ACHN (cell line): ENCODE measurements around the gene SYT2.

Source experiments
- DNase-seq: peaks from one replicate; pipeline ENCODE4 v3.0.0-alpha.2; 2015
- in situ Hi-C: cut with HindIII; loops from 2 replicates; pipeline ENCODE4 v1.10.0; 2017; ENCODE audit warnings: low sequenced_read_pairs, low pct_ligation_motif_present, low pct_unique_long_range_greater_than_20kb

Gene SYT2

GRCh38 chr1:202684716-202685115 is 25.5 kb downstream of the SYT2 start:
- in situ Hi-C loops, result no loop called here
- DNase-seq, result peak; percentile 49

- DNase-seq, result no peak
- in situ Hi-C loops, result no loop called here
Observed at GRCh38 chr1:202683029-202683428, 27.2 kb downstream of the SYT2 start.

GRCh38 chr1:202682477-202682876 is 27.8 kb downstream of the SYT2 start:
- in situ Hi-C loops, result no loop called here
- DNase-seq, result no peak

GRCh38 chr1:202681736-202682420 is 28.4 kb downstream of the SYT2 start:
- no peak for DNase-seq
- in situ Hi-C loops, result no loop called here

- DNase-seq, result no peak
- in situ Hi-C loops, result no loop called here
Observed at GRCh38 chr1:202680586-202681352, 29.5 kb downstream of the SYT2 start.

- in situ Hi-C loops, result no loop called here
Observed at GRCh38 chr1:202679406-202680177, 30.7 kb downstream of the SYT2 start.

GRCh38 chr1:202677433-202677832 is 32.8 kb downstream of the SYT2 start:
- in situ Hi-C loops, result no loop called here

More at GRCh38 chr1:202679406-202680177, 30.7 kb downstream of the SYT2 start:
- DNase-seq, result no peak

GRCh38 chr1:202673531-202673930 is 36.7 kb downstream of the SYT2 start:
- no peak for DNase-seq
- in situ Hi-C loops, result no loop called here

More at GRCh38 chr1:202677433-202677832, 32.8 kb downstream of the SYT2 start:
- no peak for DNase-seq

GRCh38 chr1:202671399-202671798 is 38.9 kb downstream of the SYT2 start:
- in situ Hi-C loops, result no loop called here
- DNase-seq, result no peak

- in situ Hi-C loops, result no loop called here
- DNase-seq, result no peak
Observed at GRCh38 chr1:202665417-202665816, 44.8 kb downstream of the SYT2 start.

GRCh38 chr1:202664083-202664482 is 46.2 kb downstream of the SYT2 start:
- no peak for DNase-seq
- in situ Hi-C loops, result no loop called here

GRCh38 chr1:202663131-202663530 is 47.1 kb downstream of the SYT2 start:
- in situ Hi-C loops, result no loop called here
- no peak for DNase-seq

- in situ Hi-C loops, result no loop called here
- no peak for DNase-seq
Observed at GRCh38 chr1:202662081-202662480, 48.2 kb downstream of the SYT2 start.

GRCh38 chr1:202661136-202661845 is 49.0 kb downstream of the SYT2 start:
- in situ Hi-C loops, result no loop called here
- DNase-seq, result peak; percentile 21

- in situ Hi-C loops, result no loop called here
- no peak for DNase-seq
Observed at GRCh38 chr1:202659974-202660373, 50.3 kb downstream of the SYT2 start.

- in situ Hi-C loops, result no loop called here
- DNase-seq, result no peak
Observed at GRCh38 chr1:202659541-202659940, 50.7 kb downstream of the SYT2 start.

- no peak for DNase-seq
- in situ Hi-C loops, result no loop called here
Observed at GRCh38 chr1:202658769-202659168, 51.5 kb downstream of the SYT2 start.

- DNase-seq, result no peak
- in situ Hi-C loops, result no loop called here
Observed at GRCh38 chr1:202658251-202658759, 51.9 kb downstream of the SYT2 start.
